ENCODE measurements around the gene BABAM2.

BABAM2 gene

DNA sequence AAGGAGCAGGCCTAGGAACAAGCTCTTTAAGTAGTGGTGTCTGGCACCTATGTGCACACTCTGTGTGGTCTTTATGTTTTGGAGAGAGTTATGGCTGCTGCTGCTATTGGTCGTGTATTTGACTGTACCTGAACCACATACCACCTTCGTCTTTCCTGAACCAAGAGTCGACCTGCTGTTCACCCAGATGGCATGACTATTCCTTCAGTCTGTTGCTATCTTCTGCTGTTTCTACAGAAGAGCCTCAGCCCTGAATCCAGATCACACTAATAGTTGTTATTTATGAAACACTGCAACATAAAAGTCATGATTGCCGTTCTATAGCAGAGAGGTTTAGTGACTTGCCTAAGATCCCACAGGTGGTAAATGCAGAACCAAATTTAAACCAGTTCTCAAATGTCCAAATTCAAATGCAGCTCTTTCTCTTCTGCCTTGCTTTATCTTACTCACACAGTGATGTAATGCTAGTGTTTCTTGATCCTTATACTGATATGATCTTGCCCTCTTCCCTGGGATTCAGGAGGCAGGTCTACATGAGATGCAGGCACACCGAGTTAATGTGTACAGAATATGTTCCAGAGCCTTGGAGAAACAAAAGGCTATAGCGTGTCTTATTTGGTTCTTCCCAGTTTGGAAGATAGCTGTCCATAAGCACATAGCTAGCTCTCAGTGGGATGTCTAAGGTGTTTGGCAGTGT is 380.1 kb downstream of the BABAM2 start:
- H3K4me3 ChIP-seq (ENCODE audit: low read depth, low read length), result no peak overlapping the region

- no peak overlapping the region for H3K4me3 ChIP-seq (ENCODE audit: low read depth, low read length)
Measured at GRCh38 chr2:28271231-28271918, 380.8 kb downstream of the BABAM2 start.

GRCh38 chr2:28271919-28272250 is 381.4 kb downstream of the BABAM2 start:
- no peak overlapping the region for H3K4me3 ChIP-seq (ENCODE audit: low read depth, low read length)

GRCh38 chr2:28273751-28274150 is 383.2 kb downstream of the BABAM2 start:
- H3K4me3 ChIP-seq (ENCODE audit: low read depth, low read length), result no peak overlapping the region

DNA sequence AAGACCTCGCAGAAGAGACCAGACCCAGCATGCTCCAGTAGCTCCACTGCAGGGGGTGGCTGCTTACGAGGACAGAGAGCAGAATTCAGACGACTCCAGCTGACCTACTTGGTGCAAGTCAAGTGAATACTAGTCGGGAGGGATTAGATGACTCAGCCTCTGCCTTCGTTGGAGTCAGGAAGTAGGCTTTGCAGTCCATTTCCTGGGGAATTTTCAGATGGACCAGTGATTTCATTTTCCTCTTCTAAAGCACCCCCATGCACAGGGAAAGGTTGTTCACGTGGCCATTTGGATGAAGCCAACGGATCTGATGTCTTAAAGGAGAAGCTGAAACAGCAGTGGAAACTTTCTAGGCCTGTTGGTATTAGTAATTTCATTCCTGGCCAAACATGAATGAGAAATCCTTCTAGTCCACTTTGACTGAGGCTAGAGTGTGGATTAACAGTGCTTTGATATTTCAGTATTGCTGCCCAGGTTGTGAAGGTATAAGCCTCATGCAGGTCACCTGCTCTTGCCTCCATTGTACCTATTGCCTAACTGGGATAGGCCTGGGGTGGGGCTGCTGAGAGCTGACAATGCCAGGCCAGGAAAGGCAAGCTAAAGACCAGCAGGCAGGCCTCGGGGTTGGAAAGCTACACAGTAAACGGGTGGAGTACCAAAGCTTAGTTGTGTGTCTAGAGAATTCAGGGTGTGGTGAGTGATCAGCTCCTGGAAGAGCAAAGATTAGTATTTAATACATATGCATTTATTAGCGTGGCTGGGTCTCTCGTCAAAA is 384.6 kb downstream of the BABAM2 start:
- H3K4me3 ChIP-seq (ENCODE audit: low read depth, low read length), result no peak overlapping the region

DNA sequence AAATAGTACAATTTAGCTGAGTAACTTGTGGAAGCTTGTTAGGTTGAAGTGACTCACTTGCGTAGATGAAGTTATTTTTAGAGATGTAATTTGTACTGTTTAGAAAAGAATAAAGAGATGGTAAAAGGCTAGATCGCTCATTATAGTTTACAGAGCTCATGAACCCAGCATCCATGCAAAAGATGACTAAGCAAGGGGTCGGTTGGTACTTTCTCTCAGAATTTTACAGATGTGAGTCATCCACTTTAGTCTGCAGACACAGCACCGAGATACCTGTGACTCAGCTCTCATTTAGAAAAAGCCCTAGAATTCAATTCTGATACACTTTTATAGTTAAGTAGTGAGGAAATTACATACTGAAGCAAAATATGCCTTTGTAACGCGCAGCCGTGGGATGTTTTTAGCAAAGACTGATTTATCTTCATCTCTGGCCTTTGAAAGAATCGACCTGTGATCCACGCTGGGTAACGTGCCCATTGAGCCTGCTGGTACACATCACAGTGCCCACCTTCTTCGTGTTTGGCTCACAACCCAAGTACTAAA is 385.6 kb downstream of the BABAM2 start:
- H3K4me3 ChIP-seq (ENCODE audit: low read depth, low read length), result no peak overlapping the region

DNA sequence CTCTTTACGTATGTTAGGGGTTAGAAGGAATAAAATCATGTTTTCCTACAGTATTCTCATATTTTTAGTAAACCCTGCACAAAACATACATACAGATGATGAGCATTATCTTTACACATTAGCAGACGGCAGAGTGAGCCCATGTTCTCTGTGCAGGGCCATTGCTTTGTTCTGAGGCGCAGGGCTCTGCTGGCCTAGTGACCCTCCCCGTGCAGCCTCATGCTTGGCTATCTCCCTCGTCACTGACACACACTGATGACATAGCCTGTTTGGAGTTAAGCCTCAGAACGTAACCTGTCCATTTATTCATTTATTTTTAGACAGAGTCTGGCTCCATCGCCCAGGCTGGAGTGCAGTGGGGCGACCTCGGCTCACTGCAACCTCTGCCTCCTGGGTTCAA is 386.3 kb downstream of the BABAM2 start:
- H3K4me3 ChIP-seq (ENCODE audit: low read depth, low read length), result no peak overlapping the region

DNA sequence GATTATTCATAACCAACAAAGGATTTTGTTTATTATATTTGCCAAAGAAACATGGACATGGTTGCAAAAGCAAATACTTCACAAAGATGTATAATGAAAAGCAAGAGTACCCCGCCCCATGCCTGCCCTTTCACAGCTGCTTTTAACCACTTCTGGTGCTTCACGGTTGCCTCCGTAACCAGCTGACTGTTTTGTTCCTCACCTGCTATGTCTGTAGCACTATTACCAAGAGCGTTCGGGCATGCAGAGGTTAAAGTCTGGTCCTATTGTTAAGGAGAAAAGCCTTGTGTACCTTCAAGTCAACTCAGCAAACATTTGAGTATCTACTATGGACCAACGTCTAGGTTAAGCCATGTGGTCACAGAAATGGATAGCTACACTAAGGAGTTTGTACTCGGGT is 386.9 kb downstream of the BABAM2 start:
- H3K4me3 ChIP-seq (ENCODE audit: low read depth, low read length), result no peak overlapping the region

- no peak overlapping the region for H3K4me3 ChIP-seq (ENCODE audit: low read depth, low read length)
Measured at GRCh38 chr2:28279371-28279770, 388.8 kb downstream of the BABAM2 start.

DNA sequence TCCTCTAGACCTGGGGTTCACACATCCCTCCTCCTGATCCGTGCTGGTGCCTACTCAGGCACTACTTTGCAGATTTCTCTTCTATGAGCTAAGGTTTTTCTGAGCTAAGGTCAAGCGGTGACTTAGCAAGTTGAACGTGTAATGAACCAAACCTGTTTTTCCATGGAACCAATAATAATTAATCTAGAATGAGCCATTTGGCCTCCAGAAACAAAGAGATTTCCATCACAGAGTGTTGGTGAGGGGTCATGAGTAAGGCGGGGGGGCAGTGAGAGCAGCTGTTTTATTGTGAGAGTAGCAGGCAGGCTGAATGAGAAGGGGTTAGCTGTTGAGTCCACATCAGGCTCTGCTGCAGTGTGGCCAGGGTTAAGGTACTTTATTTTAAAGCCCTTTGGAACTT is 390.1 kb downstream of the BABAM2 start:
- no peak overlapping the region for H3K4me3 ChIP-seq (ENCODE audit: low read depth, low read length)

DNA sequence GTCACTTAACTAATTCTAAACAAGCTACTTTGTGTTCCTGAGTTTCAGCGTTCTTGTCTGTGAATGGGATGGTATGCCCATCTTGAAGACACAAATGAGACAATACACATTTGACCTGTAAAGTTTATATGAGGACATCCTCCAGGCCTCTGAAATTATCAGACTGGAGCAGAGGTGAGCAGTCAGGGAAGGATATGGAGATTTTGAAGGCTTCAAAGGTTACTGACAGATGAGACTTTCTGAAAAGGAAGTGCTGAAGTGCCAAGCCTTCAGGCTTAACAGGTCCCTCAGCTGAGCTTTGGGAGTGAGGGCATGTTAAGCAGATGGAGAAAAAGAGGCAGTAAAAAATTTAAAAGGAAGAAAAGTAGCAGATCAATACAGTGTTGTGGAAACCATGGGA is 391.2 kb downstream of the BABAM2 start:
- no peak overlapping the region for H3K4me3 ChIP-seq (ENCODE audit: low read depth, low read length)

- H3K4me3 ChIP-seq (ENCODE audit: low read depth, low read length), result no peak overlapping the region
Measured at GRCh38 chr2:28282248-28282647, 391.7 kb downstream of the BABAM2 start.

DNA sequence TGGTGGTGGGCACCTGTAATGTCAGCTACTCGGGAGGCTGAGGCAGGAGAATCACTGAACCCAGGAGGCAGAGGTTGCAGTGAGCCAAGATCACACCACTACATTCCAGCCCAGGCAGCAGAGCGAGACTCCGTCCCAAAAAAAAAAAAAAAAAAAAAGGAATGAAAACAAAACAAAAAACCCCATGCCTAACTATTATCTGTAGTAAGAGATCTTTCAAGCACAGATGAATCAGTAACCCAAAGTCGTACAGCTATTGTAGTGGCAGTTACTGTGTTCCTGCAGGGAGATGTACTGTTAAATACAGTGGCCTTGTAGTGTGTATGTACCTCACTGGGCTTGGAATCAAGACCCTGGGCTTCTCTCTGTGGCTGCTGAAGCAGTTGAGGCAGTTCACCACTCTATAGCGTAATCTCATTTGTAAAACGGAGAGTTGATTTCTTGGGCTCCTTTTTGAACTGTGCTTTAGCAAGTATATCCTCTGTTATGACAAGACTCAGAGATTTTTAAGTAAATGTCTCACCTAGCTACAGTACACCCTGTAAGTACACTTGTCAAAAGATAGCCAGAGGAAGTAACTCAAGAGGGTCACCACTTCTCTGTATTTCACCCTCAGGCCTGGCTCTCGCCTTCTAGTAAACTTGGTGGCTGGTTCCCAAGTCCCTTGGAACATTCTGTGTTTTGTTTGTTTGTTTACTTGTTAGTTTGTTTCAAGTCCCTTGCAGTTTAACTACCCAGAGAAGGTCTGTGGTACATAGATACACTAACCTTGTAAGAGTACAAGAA is 392.5 kb downstream of the BABAM2 start:
- H3K4me3 ChIP-seq (ENCODE audit: low read depth, low read length), result no peak overlapping the region

GRCh38 chr2:28283861-28284260 is 393.3 kb downstream of the BABAM2 start:
- no peak overlapping the region for H3K4me3 ChIP-seq (ENCODE audit: low read depth, low read length)

GRCh38 chr2:28286678-28287077 is 396.1 kb downstream of the BABAM2 start:
- H3K4me3 ChIP-seq (ENCODE audit: low read depth, low read length), result no peak overlapping the region

DNA sequence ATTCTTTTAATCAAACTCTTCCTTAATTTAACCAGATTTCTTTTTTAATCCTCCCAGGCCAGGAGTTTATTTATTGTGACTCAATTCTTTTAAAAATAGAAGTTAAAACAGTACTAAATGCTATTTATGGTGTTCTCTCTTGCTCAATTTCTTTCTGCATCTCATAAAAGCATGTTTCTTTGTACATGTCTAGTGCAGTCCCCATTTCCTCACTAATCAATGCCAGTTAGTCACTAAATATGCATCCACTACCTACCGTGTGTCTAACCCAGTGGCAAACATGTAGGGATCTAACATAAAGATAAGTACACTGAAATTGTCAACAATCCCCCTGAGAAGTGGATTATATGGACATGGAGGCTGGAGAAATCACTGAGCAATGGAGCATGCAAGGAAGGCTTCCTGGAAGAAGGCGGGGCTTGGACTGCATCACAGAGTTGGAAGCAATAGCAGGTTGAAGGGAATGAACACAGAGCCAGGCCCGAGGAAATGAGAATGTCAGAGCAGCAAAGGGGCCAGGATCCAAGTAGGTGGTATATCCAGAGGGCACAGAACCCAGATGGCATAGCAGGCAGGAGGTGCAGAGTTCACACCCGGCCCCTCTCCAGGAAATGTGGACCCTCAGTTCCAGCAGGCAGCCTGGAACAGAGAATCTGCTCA is 396.9 kb downstream of the BABAM2 start:
- H3K4me3 ChIP-seq (ENCODE audit: low read depth, low read length), result no peak overlapping the region

- H3K4me3 ChIP-seq (ENCODE audit: low read depth, low read length), result no peak overlapping the region
Measured at GRCh38 chr2:28288620-28289019, 398.1 kb downstream of the BABAM2 start.

DNA sequence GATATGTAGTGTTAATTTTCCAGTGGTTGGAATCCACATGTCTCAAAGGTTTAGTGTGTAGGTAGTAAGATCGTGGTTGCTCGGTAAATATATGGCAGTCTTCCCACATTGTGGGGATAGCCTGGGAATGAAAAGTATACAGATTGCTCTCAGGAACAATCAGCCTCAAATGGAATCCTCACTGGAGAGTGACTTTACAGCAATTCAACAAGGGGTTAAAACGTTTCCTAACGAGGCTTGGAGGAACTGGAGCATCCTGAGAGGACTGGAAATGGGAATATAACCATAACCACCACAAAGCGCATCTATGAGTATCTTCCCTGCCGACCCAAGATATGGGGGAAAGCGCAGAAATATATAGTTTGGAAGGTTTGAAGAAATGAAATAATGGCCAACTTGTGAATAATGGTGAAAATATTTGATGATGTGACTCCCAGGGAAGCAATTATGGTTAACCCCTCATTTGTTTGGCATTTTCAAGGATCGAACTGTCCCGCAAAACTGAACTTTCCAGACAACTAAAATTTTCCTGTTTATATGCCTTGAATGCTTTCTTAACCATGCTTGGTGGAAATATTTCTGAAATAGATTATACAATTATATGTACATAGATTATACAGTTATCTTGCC is 401.4 kb downstream of the BABAM2 start:
- H3K4me3 ChIP-seq (ENCODE audit: low read depth, low read length), result no peak overlapping the region

- no peak overlapping the region for H3K4me3 ChIP-seq (ENCODE audit: low read depth, low read length)
Measured at GRCh38 chr2:28292491-28292890, 402.0 kb downstream of the BABAM2 start.

GRCh38 chr2:28293416-28293815 is 402.9 kb downstream of the BABAM2 start:
- H3K4me3 ChIP-seq (ENCODE audit: low read depth, low read length), result no peak overlapping the region

Measured in iPS-11a (cell line).